ENCODE data around the gene RBM27.
"Not testable (repeated sequence)": the region's sequence is repeated elsewhere in the genome, so short reads cannot be mapped to it uniquely, and the experiment has no call there.

RBM27 gene

GRCh38 chr5:146203011-146203871 lies at the start of gene RBM27:
RBM27 (plus strand) TSS chr5:146203605; CDS start chr5:146203766, 161 bp downstream.
- peak; percentile 96 to 98 for DNase-seq (ENCODE audit: low read depth in 2 of 2)

GRCh38 chr5:146158255-146158654 lies 45.1 kb upstream of the RBM27 start:
- no peak for DNase-seq (ENCODE audit: low read depth in 2 of 2)

GRCh38 chr5:146164382-146164781 lies 39.0 kb upstream of the RBM27 start:
- DNase-seq (ENCODE audit: low read depth in 2 of 2) = no peak

- no peak for DNase-seq (ENCODE audit: low read depth in 2 of 2)
These were observed 37.9 kb upstream of the RBM27 start for GRCh38 chr5:146165460-146165859.

GRCh38 chr5:146165903-146166302 lies 37.5 kb upstream of the RBM27 start:
- no peak for DNase-seq (ENCODE audit: low read depth in 2 of 2)

GRCh38 chr5:146169076-146169475 lies 34.3 kb upstream of the RBM27 start:
- DNase-seq (ENCODE audit: low read depth in 2 of 2) = no peak

- DNase-seq (ENCODE audit: low read depth in 2 of 2) = not testable (repeated sequence)
These were observed 30.4 kb upstream of the RBM27 start for GRCh38 chr5:146173049-146173448.

- no peak for DNase-seq (ENCODE audit: low read depth in 2 of 2)
These were observed 29.8 kb upstream of the RBM27 start for GRCh38 chr5:146173597-146173996.

- DNase-seq (ENCODE audit: low read depth in 2 of 2) = no peak
These were observed 26.6 kb upstream of the RBM27 start for GRCh38 chr5:146176805-146177204.

- DNase-seq (ENCODE audit: low read depth in 2 of 2) = no peak
These were observed 23.7 kb upstream of the RBM27 start for GRCh38 chr5:146179696-146180095.

- not testable (repeated sequence) for DNase-seq (ENCODE audit: low read depth in 2 of 2)
These were observed 20.0 kb upstream of the RBM27 start for GRCh38 chr5:146183403-146183802.

- DNase-seq (ENCODE audit: low read depth in 2 of 2) = no peak
These were observed 18.2 kb upstream of the RBM27 start for GRCh38 chr5:146185161-146185560.

GRCh38 chr5:146188358-146188757 lies 15.0 kb upstream of the RBM27 start:
- DNase-seq (ENCODE audit: low read depth in 2 of 2) = peak in 1 of 2 experiments; percentile 10

GRCh38 chr5:146192571-146193043 lies 10.8 kb upstream of the RBM27 start:
- DNase-seq (ENCODE audit: low read depth in 2 of 2) = no peak

GRCh38 chr5:146193285-146193684 lies 10.1 kb upstream of the RBM27 start:
- DNase-seq (ENCODE audit: low read depth in 2 of 2) = no peak

- DNase-seq (ENCODE audit: low read depth in 2 of 2) = not testable (repeated sequence)
These were observed 8.4 kb upstream of the RBM27 start for GRCh38 chr5:146194997-146195396.

- no peak for DNase-seq (ENCODE audit: low read depth in 2 of 2)
These were observed 6.9 kb upstream of the RBM27 start for GRCh38 chr5:146196459-146197048.

GRCh38 chr5:146199176-146199815 lies 4.1 kb upstream of the RBM27 start:
- no peak for DNase-seq (ENCODE audit: low read depth in 2 of 2)

GRCh38 chr5:146201795-146202194 lies 1.6 kb upstream of the RBM27 start:
- DNase-seq (ENCODE audit: low read depth in 2 of 2) = not testable (repeated sequence)

GRCh38 chr5:146203872-146204192 lies 427 bp downstream of the RBM27 start:
- no peak for DNase-seq (ENCODE audit: low read depth in 2 of 2)

GRCh38 chr5:146205499-146206202 lies 2.2 kb downstream of the RBM27 start:
- DNase-seq (ENCODE audit: low read depth in 2 of 2) = no peak

- no peak for DNase-seq (ENCODE audit: low read depth in 2 of 2)
These were observed 2.9 kb downstream of the RBM27 start for GRCh38 chr5:146206257-146206656.

Measured in fibroblast of skin of left quadriceps (primary cell).